Heart left ventricle (tissue), 13 donors: ENCODE data around the gene OMP.

Experiments used
- POLR2A ChIP-seq, 2 donors: fragments of 450-650 bp; IDR thresholded peaks; one replicate each; pipeline ENCODE4 v1.6.1; 2017; ENCODE audit warnings: antibody characterized with exemption in 2 of 2, mild to moderate bottlenecking in 2 of 2, moderate library complexity in 2 of 2
- TF ChIP-seq, protein P1 (sequence below), 12 donors: fragments of 200-600 bp; sonication (generic) in 4 of 12; IDR thresholded peaks; one replicate each; pipeline versions ENCODE4 v1.5.0 to v1.8.0; 2018 to 2022; ENCODE audit warnings: antibody characterized with exemption in 12 of 12, mild to moderate bottlenecking in 5 of 12
- donor health status: ischemic (EF 13 %, LVEDD 7.1; RV severe dilation, severe dysfunction).
- donor health status: DM: no; HTN: yes; CAD: no.
- donor health status: DM: no; HTN: no; CAD: no.
- donor health status: ischemic (EF 25% LVEDD 6.9; RV normal size, moderate dysfunction).
- donor health status: ischemic (EF 25% LVEDD 5.7; RV mildly dilated, moderate dysfunction).
- donor health status: ischemic (EF 35%, LVEDD 5.7; RV mildly dilated, moderate dysfunction).
- donor health status: nonischemic (EF 11% LVEDD 7.7; RV severe dilation, severe dysfunction).
- donor health status: DM: yes; HTN: yes; CAD: no.
- donor health status: PGD.
- donor health status: ischemic (EF 29% LVEDD 5.4; RV normal size, mild dysfunction).
- donor health status: nonischemic (EF 23%, LVEDD 6.1; RV moderate dilation, normal function).

- TF ChIP-seq, protein P1, sequence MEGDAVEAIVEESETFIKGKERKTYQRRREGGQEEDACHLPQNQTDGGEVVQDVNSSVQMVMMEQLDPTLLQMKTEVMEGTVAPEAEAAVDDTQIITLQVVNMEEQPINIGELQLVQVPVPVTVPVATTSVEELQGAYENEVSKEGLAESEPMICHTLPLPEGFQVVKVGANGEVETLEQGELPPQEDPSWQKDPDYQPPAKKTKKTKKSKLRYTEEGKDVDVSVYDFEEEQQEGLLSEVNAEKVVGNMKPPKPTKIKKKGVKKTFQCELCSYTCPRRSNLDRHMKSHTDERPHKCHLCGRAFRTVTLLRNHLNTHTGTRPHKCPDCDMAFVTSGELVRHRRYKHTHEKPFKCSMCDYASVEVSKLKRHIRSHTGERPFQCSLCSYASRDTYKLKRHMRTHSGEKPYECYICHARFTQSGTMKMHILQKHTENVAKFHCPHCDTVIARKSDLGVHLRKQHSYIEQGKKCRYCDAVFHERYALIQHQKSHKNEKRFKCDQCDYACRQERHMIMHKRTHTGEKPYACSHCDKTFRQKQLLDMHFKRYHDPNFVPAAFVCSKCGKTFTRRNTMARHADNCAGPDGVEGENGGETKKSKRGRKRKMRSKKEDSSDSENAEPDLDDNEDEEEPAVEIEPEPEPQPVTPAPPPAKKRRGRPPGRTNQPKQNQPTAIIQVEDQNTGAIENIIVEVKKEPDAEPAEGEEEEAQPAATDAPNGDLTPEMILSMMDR (IDR thresholded peaks at IDR 0.05) = no peak
- no peak for TF ChIP-seq POLR2A (IDR thresholded peaks at IDR 0.05)
Measured at GRCh38 chr11:77100166-77101042, 2.2 kb upstream of the OMP start.
